WTC11 (cell line): ENCODE results near the gene MTM1.

Source experiments
- ESRRA ChIP-seq: sonication (generic); formaldehyde crosslinking; IDR thresholded peaks from 2 replicates; pipeline ENCODE4 v1.8.1; 2022; ENCODE audit warnings: mild to moderate bottlenecking, missing genetic modification reagents, borderline replicate concordance
- ETV6 ChIP-seq: sonication (generic); formaldehyde crosslinking; IDR thresholded peaks from 2 replicates; pipeline ENCODE4 v1.8.1; 2022; ENCODE audit warnings: mild to moderate bottlenecking, missing genetic modification reagents
- NR2C2 ChIP-seq: sonication (generic); formaldehyde crosslinking; IDR thresholded peaks from 2 replicates; pipeline ENCODE4 v1.8.0; 2022; ENCODE audit warnings: mild to moderate bottlenecking, missing genetic modification reagents
- NR3C1 ChIP-seq: sonication (generic); formaldehyde crosslinking; conservative IDR thresholded peaks from 2 replicates; pipeline ENCODE4 v1.8.1; 2023; ENCODE audit warnings: low read depth, mild to moderate bottlenecking, missing genetic modification reagents
- TF ChIP-seq, protein P1 (sequence below): fragments of 200-600 bp; IDR thresholded peaks from 2 replicates; pipeline ENCODE4 v1.8.0; 2022; ENCODE audit warnings: antibody characterized with exemption

DNA sequence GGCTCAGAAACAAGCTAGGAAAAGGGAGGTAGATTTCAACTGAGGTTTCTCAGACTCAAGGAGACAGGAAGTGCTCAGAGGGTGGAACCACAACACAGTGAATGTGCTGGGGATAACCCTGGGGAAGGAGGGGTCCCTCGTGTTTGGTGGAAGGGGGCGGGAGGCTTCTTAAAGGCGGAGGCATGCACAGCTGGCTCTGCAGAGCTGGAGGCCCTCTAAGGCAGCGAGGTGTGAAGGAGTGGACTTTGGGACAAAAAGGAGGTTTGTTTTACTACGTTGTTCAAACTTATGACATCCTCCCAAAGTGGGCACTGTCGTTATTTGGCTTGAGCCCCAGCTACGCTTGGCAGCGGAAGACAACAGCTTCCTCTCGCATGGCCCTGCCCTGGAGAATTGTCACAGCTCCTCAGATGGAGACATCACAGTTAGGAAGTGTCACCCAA is 21.7 kb upstream of the MTM1 start:
- TF ChIP-seq, protein P1, sequence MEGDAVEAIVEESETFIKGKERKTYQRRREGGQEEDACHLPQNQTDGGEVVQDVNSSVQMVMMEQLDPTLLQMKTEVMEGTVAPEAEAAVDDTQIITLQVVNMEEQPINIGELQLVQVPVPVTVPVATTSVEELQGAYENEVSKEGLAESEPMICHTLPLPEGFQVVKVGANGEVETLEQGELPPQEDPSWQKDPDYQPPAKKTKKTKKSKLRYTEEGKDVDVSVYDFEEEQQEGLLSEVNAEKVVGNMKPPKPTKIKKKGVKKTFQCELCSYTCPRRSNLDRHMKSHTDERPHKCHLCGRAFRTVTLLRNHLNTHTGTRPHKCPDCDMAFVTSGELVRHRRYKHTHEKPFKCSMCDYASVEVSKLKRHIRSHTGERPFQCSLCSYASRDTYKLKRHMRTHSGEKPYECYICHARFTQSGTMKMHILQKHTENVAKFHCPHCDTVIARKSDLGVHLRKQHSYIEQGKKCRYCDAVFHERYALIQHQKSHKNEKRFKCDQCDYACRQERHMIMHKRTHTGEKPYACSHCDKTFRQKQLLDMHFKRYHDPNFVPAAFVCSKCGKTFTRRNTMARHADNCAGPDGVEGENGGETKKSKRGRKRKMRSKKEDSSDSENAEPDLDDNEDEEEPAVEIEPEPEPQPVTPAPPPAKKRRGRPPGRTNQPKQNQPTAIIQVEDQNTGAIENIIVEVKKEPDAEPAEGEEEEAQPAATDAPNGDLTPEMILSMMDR, result no peak
- TF ChIP-seq ESRRA (CRISPR knock-in tag) (no peak), NR3C1 (no peak), NR2C2 (CRISPR knock-in tag) (no peak), ETV6 (CRISPR knock-in tag) (no peak)
